GM19372 (cell line): ENCODE results near the gene ZNF296.
"Not testable (repeated sequence)": the region's sequence is repeated elsewhere in the genome, so short reads cannot be mapped to it uniquely, and the experiment has no call there.

Experiments
- ATAC-seq: cut with Tn5 transposase; IDR thresholded peaks from one replicate; pipeline ENCODE4 v1.9.1; 2021; ENCODE audit warnings: mild to moderate bottlenecking, low read depth, moderate library complexity; ENCODE audit not compliant: unreplicated experiment

The ZNF296 gene

DNA sequence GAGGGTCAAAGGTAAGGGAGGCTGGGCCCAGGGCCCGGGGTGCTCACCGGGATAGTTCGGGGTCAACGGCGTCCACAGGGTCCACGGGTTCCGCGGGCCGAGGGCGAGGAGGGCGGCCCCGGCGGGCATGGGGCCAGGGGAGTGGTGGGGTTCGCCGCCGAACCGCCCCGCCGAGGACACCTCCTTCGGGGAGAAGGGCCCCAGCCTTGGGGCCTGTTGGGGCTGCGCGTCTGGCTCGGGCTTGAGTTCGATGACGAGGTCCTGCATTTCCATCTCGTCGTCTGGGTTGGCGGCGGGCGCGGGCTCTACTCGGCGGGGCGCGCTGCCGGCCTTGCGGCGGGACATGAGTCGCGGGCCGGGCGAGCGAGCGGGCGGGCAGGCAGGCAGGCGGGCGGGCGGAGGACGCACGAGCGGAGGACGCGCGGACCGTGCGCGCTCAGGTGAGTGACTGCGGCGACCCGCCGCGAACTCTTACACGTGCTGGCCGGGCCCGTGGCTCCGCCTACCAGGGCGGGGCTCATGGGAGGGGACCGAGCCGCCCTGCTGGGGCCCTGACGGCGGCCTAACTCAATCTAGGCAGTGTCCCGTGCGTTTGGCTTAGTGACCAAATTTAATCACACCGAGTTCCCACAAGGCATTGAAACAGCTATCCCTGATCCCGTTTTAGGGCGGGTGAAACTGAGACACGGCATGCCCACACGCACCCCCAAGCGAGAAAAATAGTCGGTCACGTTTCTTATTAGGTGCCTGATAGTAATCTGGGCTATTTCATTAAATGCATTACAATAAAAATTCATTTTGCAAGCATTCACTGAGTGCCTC lies at the start of gene ZNF296:
ZNF296 (minus strand) TSS at position 450 of the 822 bp plus-strand sequence; CDS start at position 345, 105 bp downstream.
- no peak for ATAC-seq

DNA sequence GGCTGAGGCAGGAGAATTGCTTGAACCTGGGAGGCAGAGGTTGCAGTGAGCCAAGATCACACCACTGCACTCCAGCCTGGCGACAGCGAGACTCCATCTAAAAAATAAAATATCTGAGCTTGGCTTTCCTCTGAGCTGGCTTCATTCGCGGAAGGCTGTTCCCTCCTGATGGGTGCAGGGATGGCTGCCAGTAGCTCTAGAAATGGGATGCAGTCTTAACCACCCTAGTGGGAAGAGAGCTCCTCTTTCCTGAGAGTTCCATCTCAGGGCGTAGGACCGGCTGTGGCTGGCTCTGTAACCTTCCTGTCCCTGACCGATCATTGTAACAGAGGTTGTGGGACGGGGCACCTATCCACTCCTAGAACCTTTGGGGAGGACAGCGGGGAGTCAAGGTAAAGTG lies 49.1 kb upstream of the ZNF296 start:
- no peak for ATAC-seq

DNA sequence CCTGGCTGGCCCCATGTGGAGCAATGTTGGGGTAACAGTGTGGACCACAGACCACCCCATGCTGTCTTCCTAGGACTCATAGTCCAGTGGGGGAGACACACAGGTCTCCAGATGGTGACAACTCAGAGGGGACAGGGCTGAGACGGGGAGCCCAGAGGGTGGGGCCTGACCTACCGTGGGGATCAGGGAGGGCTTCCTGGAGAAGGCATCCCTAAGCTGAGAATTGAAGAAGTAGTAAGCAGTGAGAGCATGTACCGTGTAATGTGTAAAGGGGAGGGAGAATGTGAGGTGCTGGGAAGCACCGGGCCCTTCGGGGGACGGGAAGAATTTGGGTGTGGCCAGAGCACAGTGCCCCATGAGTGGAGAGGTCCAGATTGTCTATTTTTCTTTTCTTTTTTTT lies 47.7 kb upstream of the ZNF296 start:
- no peak for ATAC-seq

DNA sequence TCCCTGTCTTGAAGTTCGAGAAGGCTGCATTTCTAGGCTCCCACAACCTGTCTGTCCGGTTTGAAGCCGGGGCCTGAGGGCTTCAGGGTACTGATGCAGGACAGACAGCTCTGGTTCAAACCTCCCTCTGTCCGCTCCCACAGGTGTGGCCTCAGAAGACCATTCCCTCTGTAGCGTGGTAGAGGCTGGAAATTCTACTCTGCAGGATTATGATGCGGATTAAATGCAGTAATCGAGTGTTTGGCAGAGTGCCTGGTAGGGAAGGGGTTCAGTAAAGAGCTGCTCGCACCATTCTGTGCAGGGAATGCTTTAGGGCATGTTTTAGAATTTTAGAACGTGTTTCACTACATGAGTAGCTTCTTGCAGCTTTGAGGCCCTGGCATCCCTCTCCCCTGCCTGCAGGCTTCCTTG lies 47.2 kb upstream of the ZNF296 start:
- no peak for ATAC-seq

DNA sequence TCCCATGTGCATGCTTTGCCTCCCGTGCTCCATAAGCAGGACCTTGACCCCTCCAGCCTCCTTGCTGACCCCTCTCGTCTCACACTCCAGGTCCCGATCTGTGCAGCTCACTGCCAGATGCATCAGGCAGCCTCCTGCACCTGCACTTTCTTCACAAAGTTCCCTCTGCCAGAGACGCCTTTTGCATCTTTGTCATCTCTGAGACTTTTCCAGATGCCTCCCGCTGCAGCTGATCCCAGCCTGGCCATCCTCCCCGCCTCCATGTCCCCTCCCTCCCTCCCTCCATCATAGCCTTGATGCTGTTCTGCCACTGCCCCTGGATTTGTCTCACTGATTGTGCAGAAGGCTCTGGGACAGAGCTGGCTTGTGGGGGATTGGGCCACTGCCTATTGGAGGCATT lies 46.6 kb upstream of the ZNF296 start:
- no peak for ATAC-seq

DNA sequence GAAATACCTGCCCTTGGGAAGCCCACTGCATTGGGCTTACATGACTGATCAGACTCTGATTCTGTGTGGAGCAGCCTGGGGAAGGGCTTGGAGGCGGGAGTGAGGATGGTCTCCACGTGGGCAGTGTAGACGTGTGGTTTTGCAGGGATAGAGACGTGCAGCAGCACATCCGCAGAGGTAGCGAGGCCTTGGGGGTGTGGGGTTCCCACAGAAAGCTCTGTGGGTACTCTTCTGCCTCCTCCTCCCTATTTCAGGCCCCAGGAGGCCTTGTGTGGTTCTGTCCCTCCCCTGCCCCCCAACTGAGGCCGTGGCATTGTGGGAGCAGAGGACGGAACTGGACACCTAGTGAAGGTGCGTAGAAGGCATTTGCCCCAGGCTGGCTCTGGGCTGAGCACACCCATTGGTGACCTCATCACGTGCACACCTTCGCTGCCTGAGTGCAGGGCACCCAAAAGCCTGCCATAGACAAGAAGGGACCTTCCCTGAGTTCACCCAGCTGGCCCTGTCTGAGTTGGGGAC lies 45.6 kb upstream of the ZNF296 start:
- no peak for ATAC-seq

DNA sequence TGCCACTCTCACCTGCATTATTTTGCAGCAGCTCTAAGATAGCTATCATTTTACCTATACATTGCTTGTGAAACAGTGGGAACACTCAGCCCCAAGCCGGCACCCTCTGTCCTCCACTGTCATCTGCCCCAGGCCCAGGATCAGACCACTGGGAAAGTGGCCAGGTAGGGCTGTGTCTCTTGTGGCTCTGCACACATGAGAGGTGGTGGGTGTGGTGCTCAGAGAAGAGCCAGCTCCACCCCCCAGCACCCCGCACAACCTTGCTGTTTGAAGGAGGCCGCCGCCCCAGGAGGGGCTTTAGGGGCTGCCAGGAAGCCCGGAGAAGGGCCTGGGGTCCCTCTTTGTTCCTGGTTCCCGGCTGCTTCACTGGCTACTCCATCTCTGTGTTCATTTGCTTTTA lies 43.3 kb upstream of the ZNF296 start:
- no peak for ATAC-seq

DNA sequence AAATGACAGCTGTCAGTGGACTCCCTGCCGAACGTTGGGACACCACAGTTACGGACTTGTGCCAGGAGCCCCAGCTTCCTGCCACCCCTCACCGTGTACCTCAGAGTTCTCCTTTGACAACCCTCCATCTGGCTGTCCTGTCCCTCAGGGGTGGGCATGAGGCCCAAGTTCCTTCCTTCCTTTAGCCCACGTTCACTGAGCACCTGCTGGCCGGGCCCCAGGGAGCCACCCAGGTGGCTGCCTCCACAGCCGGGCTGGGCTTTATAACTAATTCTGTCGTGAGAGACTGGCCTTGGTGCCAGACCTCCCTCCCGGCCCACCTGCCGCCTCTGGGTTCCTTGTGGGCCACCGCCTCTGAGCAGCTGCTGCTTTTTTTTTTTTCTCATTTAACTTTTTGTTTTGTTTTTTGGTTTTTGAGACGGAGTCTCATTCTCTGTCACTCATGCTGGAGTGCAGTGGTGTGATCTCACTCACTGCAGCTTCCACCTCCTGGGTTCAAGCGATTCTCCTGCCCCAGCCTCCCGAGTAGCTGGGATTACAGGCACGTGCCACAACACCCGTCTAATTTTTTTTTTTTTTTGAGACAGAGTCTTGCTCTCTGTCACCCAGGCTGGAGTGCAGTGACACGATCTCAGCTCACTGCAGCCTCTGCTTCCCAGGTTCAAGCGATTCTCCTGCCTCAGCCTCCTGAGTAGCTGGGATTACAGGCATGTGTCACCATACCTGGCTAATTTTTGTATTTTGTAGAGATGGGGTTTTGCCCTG lies 42.5 kb upstream of the ZNF296 start:
- not testable (repeated sequence) for ATAC-seq

DNA sequence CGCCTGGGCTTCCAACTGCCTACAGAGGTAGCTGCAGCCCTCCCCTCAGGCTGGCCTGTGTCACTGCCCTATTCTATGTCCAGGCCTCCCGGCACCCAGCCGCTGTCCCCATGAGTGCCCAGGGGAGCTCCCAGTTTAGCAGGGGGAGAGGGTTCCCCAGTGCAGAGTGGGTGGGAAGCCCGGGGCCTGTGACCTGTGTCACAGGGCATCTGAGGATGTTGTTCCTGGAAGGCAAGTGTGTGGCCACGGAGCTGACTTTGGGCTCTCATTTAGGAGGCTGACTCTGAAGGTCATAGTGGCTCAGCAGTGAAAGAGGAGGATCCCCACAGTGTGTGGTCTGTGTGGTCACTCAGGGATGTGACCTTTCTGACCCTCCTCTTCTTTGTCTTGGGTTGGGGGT lies 41.8 kb upstream of the ZNF296 start:
- no peak for ATAC-seq

DNA sequence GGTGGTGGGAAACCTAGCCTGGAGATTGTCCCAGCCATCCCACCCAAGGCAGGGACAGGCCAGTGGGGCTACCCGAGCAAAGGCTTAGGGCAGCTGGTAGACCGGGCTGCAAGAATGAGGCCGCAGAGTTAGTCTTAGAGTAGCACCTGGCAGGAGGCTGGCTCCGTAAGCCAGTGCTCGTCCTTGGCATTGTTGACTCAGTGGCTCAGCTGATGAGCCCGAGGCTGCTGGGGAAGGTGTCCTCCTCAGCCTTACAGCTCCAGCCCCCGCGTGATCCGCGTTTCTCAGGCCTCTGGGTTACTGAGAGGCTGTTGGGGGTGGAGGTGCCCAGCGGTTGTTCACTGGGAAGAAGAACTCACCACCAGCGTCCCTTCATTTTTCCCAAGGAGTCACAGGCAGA lies 41.4 kb upstream of the ZNF296 start:
- no peak for ATAC-seq

DNA sequence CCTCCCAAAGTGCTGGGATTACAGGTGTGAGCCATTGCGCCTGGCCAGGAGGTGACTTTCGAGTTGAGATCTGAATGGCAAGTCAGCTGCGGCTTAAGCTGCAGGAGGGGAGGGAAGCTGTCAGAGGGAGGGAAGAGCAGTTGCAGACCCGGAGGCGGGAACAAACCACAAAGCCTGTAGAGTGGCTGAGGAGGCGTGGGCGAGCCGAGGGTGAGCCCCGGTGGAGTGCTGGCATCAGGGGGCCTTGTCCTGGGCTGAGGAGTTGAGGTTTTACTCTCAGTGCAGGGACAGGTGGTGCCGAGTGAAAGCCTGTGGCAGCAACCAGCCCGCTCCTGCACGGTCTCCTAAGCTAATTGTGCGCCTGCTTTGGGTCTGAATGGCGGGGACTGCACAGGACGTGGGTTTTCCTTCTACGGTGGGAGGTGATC lies 40.9 kb upstream of the ZNF296 start:
- no peak for ATAC-seq

DNA sequence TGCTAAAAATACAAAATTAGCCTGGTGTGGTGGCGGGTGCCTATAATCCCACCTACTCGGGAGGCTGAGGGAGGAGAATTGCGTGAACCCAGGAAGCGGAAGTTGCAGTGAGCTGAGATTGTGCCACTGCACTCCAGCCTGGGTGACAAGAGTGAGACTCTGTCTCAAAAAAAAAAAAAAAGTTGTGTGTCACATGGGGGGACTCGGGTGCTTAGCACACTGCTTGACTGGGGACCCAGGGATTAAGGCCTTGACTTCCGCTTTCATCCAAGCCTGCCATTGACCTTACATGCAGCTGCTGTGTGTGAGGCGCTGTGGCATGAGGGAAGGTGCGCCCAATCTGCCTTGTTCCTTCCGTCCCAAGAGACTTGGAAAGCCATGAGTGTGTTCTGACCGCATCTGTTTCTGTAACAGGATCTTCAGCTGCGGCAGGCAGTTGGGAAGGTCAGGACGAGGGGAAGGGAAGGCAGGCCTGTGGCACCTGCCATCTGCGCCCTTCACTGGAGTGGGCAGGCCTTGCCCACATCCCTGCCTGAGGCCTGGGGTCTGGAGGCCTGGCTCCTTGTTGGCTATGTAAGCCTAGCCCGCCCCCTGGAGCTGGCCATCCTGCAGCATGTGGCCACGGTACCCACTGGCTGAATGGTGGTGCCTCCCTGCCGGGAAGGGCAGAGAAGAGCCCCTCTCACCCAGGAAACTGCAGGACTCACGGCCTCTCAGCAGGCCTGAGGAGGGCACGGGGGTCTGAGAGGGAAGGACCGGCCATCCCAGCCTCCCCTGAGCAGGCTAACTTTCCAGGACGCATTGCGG lies 39.7 kb upstream of the ZNF296 start:
- ATAC-seq: no peak

DNA sequence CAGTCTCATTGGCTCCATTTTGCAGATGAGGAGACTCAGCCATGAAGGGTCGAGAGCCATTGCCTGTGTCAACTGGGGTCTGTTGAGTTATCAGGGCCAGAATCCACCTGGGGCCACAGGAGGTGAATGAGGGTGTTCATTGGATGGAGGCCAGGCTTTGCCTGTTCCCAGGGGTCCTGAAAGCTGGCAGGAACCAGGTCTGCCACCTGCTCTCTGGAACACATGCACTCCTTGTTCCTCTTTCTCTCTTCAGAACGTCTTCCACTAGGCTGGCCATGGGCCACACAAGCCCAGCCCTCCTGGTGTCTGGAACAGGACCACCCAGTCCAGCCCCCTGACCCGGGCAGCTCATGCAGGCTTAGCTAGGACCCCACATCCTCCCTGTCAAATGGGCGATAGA lies 37.8 kb upstream of the ZNF296 start:
- ATAC-seq: no peak

DNA sequence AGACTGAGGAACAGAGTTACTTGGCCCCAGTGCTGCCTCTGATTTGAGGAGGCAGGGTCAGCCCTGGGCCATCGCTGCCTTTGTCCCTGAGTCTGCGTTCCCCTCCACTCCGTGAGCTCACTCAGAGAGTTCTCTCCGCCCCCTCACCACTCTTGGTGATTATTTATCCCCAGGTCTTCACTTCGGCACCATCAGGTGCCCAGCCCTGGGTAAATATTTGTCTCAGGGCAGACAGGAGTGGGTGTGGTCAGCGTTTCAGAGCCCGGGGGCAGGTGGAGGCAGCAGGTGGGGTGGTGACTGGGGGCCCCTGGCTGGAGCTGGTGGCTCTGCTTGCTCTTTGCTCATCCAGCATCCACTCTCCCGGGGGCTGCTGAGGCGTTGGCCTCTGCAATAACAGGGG lies 37.4 kb upstream of the ZNF296 start:
- ATAC-seq: no peak

DNA sequence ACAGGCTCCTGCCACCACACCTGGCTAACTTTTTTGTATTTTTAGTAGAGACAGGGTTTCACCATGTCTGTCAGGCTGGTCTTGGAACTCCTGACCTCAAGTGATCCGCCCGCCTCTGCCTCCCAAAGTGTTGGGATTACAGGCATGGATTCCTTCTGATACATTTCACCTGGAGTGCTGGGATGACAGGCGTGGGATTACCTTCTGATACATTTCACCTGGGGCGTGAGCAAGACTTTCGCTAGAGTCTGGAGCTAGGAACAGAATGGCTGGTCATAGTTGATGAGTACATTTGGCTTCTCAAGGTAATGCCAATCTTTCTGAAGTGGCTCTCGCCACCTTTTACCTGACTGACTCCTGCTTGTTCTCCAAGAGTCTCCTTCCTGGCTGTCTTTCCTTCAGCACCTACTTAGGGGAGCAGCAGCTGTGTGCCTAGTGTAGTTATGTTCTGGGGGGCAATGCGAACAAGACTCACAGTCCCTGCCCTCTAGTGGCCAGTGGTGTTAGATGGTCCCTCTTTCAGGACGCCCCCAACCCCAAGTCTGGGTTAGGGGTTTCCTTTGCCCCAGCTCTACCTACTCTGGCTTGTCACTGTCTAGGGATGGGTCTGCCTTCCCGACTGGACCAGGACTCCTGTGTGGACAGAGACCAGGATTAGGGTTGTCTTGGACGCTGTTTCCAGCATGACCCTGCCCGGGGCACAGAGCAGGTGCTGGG lies 36.0 kb upstream of the ZNF296 start:
- no peak for ATAC-seq

DNA sequence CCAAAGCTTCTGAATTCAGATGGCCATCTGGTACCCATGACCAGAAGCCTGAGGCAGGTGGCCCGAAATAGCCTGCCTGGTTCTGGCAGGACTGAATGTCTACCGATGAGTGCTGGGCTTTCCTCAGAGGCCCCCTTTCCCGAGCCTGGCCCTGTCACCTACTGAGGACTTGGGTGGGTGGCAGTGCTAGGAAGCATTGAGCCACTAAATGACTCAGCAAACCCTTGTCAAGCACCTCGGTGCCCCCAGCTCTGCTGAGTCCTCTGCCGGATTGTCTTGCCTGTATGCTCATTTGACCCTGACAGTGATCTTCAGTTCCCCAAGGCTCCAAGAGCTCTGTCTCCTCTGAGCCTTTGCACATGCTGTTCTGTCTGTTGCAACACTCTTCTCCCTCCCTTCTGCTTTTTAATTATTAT lies 34.6 kb upstream of the ZNF296 start:
- no peak for ATAC-seq

DNA sequence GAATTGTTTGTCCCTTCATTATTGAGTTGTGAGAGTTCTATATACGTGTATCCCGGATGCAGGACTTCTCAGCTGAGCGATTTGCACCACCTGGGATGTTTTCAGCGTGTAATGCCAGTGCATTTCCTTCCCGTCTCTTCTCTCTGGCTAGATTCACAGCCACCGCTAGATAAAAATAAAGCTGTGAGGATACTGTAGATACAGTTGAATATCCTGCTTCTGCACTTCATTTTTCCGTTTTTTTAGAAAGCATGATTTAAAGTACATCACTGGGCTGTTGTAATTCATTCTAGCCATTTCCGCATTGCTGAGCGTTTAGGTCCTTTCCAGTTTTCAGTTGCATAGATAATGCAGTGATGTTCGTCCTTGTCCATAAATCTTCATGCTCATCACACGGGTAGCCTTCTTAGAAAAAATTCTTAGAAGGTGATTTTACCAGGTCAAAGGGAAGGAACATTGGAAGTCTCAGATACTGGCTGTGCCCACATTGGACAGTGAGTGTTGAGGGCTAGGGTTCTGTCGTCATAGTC lies 31.4 kb upstream of the ZNF296 start:
- ATAC-seq: no peak

DNA sequence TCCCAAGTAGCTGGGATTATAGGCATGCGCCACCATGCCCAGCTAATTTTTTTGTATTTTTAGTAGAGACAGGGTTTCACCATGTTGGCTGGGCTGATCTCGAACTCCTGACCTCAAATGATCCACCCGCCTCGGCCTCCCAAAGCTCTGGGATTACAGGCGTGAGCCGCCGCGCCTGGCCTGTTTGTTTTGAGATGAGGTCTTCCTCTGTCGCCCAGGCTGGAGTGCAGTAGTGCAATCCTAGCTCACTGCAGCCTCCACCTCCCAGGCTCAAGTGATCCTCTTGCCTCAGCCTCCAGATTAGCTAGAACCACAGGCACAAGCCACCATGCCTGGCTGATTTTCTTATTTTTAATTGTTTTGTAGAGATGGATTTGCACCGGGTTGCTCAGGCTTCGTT lies 30.1 kb upstream of the ZNF296 start:
- not testable (repeated sequence) for ATAC-seq

DNA sequence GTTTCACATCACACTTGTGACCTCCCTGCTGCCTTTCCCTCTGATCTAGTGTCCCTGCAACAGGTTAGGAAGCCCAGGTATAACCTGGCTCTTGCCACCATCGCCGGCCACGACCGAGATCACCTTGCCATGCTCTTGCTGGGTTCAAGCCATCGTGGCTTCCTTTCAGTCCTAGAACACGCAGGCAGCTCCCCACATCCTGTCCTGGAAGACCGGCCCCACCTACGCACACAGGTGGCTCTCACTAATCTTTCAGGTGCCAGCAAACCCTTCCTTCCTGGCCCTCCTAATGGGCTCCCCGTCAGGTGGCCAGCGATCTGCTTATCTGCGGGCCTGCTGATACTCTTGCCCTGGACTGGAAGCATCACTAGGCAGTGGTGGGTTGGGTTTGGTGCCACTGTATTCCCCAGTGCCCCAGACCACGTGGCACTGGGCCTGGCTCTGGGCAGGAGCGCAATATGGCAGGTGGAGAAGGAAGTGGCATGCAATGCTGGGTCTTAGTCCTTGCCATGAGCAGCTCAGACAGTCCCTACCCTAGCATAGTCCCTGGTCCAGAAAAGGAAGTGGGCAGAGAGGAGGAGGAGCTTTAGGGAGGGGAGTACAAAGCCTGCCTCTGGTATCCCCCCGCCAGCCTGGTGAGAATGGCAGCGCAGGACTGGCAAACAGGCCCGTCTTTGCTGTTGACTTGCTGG lies 28.5 kb upstream of the ZNF296 start:
- no peak for ATAC-seq
